Measurements from ENCODE around the gene DCTN4. TPM values are rescaled to one million over a fixed set of nuclear protein-coding genes. Genes with fewer than 3 reads are reported as not detected.

The DCTN4 gene
- total and polyA plus RNA-seq, 9 of the 15 experiments (the other 6 are each of a cell fraction or from before 2014, with no cell fraction given), result 20.4 to 64.9 (median 49.9) TPM

DNA sequence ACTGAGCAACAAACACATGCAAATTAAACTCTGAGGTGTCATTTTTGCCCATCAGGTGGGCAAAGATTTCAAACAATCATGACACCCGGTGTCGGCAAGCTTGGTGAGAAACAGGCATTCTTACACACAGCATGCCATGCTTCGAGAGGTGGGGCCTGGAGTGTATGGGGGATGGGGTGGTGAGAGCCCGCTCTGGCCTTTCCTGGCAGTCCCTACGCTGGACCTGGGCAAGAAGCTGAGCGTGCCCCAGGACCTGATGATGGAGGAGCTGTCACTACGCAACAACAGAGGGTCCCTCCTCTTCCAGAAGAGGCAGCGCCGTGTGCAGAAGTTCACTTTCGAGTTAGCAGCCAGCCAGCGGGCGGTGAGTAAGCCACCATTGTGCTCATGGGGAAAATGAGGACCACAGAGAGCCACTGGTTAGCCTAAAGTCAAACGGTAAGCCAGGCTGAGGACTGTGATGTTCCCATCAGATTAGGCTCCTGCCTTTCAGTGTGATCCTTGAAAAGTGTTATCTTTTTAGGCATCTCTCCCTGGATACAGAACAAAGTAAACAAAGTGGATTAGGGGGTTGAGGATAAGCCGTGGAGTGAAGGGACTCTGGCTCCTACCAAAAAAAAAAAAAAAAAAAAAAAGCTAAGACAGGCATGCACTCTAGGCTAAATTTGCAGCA lies 88.4 kb downstream of the DCTN4 start (continued):
- TF ChIP-seq, protein P1, sequence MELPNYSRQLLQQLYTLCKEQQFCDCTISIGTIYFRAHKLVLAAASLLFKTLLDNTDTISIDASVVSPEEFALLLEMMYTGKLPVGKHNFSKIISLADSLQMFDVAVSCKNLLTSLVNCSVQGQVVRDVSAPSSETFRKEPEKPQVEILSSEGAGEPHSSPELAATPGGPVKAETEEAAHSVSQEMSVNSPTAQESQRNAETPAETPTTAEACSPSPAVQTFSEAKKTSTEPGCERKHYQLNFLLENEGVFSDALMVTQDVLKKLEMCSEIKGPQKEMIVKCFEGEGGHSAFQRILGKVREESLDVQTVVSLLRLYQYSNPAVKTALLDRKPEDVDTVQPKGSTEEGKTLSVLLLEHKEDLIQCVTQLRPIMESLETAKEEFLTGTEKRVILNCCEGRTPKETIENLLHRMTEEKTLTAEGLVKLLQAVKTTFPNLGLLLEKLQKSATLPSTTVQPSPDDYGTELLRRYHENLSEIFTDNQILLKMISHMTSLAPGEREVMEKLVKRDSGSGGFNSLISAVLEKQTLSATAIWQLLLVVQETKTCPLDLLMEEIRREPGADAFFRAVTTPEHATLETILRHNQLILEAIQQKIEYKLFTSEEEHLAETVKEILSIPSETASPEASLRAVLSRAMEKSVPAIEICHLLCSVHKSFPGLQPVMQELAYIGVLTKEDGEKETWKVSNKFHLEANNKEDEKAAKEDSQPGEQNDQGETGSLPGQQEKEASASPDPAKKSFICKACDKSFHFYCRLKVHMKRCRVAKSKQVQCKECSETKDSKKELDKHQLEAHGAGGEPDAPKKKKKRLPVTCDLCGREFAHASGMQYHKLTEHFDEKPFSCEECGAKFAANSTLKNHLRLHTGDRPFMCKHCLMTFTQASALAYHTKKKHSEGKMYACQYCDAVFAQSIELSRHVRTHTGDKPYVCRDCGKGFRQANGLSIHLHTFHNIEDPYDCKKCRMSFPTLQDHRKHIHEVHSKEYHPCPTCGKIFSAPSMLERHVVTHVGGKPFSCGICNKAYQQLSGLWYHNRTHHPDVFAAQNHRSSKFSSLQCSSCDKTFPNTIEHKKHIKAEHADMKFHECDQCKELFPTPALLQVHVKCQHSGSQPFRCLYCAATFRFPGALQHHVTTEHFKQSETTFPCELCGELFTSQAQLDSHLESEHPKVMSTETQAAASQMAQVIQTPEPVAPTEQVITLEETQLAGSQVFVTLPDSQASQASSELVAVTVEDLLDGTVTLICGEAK (IDR thresholded peaks at IDR 0.05), result no peak
- TF ChIP-seq, protein P1 (CRISPR knock-in tag; IDR thresholded peaks at IDR 0.05), result no peak
- no peak for TF ChIP-seq SAFB2 (IDR thresholded peaks at IDR 0.05; ENCODE audit: borderline replicate concordance, low read depth, low read length, severe bottlenecking)
- TF ChIP-seq SMARCA4 (IDR thresholded peaks at IDR 0.05), result no peak
- TF ChIP-seq, protein P2, sequence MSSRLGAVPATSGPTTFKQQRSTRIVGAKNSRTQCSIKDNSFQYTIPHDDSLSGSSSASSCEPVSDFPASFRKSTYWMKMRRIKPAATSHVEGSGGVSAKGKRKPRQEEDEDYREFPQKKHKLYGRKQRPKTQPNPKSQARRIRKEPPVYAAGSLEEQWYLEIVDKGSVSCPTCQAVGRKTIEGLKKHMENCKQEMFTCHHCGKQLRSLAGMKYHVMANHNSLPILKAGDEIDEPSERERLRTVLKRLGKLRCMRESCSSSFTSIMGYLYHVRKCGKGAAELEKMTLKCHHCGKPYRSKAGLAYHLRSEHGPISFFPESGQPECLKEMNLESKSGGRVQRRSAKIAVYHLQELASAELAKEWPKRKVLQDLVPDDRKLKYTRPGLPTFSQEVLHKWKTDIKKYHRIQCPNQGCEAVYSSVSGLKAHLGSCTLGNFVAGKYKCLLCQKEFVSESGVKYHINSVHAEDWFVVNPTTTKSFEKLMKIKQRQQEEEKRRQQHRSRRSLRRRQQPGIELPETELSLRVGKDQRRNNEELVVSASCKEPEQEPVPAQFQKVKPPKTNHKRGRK (tag; IDR thresholded peaks at IDR 0.05), result no peak
- TF ChIP-seq SLC30A9 (CRISPR knock-in tag; IDR thresholded peaks at IDR 0.05), result no peak
- TF ChIP-seq, protein P3, sequence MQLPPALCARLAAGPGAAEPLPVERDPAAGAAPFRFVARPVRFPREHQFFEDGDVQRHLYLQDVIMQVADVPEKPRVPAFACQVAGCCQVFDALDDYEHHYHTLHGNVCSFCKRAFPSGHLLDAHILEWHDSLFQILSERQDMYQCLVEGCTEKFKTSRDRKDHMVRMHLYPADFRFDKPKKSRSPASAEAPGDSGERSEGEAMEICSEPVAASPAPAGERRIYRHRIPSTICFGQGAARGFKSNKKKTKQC (CRISPR knock-in tag; IDR thresholded peaks at IDR 0.05), result no peak
